H1 (cell line): Measurements from ENCODE around the gene RBP3. TPM values are rescaled to one million over a fixed set of nuclear protein-coding genes. Genes with fewer than 3 reads are reported as not detected.

Source experiments
- CEBPB ChIP-seq: IDR thresholded peaks from 2 replicates; pipeline ENCODE4 v1.6.1; 2012; ENCODE audit warnings: low read depth, low read length
- JUND ChIP-seq: IDR thresholded peaks from 2 replicates; pipeline ENCODE4 v1.6.1; 2011; ENCODE audit warnings: mild to moderate bottlenecking, improper control_type of control experiment, low read length
- KDM4A ChIP-seq: IDR thresholded peaks from one replicate; pipeline ENCODE4 v1.7.1; 2012; ENCODE audit warnings: low read depth, mild to moderate bottlenecking, moderate library complexity, low read length, inconsistent platforms; ENCODE audit not compliant: severe bottlenecking
- NANOG ChIP-seq: IDR thresholded peaks from 2 replicates; pipeline ENCODE4 v1.6.1; 2011; ENCODE audit warnings: low read length, low read depth, mild to moderate bottlenecking, inconsistent platforms; ENCODE audit not compliant: insufficient read depth, poor library complexity, severe bottlenecking
- PHF8 ChIP-seq: fragments of 200-600 bp; sonication (generic); conservative IDR thresholded peaks from 2 replicates; pipeline ENCODE4 v1.7.1; 2012; ENCODE audit warnings: low read depth, mild to moderate bottlenecking, inconsistent platforms, low read length, moderate library complexity
- SAP30 ChIP-seq: fragments of 300-600 bp; sonication (generic); IDR thresholded peaks from 2 replicates; pipeline ENCODE4 v1.7.1; 2012; ENCODE audit warnings: low read length, moderate library complexity, mild to moderate bottlenecking, inconsistent platforms; ENCODE audit not compliant: insufficient read depth, insufficient replicate concordance
- polyA plus RNA-seq, 7 experiments: library from polyadenylated mRNA; depleted of rRNA in 3 of 7; stranded (reverse) in 5 of 7; unstranded in 2 of 7; fragments of >200 nt in 5 of 7; fragments of 200-250 nt in 2 of 7; gene quantifications; 1 replicate in 5 of 7; 2 replicates in 1 of 7; 4 replicates in 1 of 7; pipeline versions ENCODE4 v1.2.1 to v1.2.3, GENCODE V29; 2011 to 2013; ENCODE audit warnings: missing spikeins in 2 of 7, mixed read lengths in 2 of 7
- total RNA-seq: library from RNA; stranded (reverse); fragmentation: NEBNext Ultra II Directional; extraction: Animal tissue kit (Norgen Biotek cat#: 25700); gene quantifications from 2 replicates; pipeline ENCODE4 v1.2.1, GENCODE V29; 2021

Gene RBP3
- total and polyA plus RNA-seq, 2 of the 8 experiments (the other 6 are each of a cell fraction or from before 2014, with no cell fraction given), result not detected

DNA sequence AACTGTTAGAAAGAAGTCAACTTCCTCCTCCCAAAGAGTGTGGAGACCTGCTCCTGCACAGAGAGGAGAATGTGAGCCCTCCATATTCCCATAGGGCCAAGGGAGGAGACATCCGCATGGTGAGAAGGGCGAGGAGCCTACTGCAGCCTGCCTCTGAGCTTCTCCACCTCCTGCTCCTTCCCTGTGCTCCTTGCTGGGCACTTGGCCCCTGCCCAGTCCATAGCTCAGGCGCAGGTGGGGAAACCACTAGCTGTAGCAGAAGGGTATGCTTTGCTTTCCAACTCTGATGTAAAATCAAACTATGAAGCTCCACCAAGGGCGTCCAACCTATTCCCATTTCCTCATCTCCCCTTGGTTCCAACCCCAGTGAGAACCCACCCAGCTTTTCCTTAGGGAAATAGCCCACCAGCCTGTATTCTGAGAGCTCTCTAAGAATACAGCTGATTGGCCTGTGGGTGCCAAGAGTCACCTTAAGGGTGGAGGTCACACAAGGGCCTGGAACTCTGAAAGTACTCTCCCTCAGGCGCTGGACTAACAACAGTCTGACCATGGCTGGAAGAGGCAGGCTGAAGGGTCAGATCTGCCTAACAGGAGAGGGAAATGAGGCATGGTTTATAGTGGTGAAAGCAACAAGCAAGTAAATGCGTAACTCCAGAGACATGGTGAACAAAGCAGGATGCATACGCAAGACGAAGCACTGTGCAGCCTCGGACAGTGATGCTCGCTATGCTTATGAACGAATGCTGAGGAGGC is 22.0 kb downstream of the RBP3 start (continued):
- TF ChIP-seq KDM4A, result no peak
- TF ChIP-seq CEBPB, result no peak
- TF ChIP-seq JUND, result no peak
- no peak for TF ChIP-seq SAP30
- no peak for TF ChIP-seq PHF8
- no peak for TF ChIP-seq NANOG
